Measurements from ENCODE around the gene CSTF3.
"Not testable (repeated sequence)": the region's sequence is repeated elsewhere in the genome, so short reads cannot be mapped to it uniquely, and the experiment has no call there.

CSTF3 gene

DNA sequence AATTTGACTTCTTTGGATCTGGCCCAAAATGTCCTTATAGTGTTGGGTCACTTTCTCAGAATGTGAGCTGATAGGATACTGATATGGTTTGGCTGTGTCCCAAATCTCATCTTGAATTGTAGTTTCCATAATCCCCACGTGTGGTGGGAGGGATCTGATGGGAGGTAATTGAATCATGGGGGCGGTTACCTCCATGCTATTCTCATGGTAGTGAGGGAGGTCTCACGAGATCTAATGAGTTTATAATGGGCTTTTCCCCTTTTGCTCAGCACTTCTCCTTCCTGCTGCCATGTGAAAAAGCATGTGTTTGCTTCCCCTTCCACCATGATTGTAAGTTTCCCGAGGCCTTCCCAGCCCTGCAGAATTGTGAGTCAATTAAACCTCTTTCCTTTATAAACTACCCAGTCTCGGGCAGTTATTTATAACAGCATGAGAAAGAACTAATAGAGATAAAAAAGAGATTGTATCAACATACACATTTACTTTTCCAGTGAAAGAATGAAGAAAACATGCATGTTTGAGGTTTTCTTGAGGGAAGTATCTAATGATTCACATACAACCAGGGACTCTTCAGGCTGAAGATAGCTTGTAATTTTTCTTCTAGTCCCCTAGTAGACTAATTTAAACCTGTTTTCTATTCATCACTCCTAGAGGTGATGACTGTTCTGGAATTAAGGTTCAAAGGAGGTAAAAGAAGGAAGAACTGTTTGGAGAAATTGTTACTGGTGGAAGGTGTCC is 17.3 kb upstream of the CSTF3 start:
- H3K4me3 ChIP-seq (ENCODE audit: low read depth, low read length): no peak overlapping the region
- TF ChIP-seq, protein P1, sequence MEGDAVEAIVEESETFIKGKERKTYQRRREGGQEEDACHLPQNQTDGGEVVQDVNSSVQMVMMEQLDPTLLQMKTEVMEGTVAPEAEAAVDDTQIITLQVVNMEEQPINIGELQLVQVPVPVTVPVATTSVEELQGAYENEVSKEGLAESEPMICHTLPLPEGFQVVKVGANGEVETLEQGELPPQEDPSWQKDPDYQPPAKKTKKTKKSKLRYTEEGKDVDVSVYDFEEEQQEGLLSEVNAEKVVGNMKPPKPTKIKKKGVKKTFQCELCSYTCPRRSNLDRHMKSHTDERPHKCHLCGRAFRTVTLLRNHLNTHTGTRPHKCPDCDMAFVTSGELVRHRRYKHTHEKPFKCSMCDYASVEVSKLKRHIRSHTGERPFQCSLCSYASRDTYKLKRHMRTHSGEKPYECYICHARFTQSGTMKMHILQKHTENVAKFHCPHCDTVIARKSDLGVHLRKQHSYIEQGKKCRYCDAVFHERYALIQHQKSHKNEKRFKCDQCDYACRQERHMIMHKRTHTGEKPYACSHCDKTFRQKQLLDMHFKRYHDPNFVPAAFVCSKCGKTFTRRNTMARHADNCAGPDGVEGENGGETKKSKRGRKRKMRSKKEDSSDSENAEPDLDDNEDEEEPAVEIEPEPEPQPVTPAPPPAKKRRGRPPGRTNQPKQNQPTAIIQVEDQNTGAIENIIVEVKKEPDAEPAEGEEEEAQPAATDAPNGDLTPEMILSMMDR (IDR thresholded peaks at IDR 0.05; ENCODE audit: control insufficient read depth, extremely low read depth, insufficient read depth): no peak
- no peak for DNase-seq (ENCODE audit: low read depth)

GRCh38 chr11:33177676-33178336 is 16.5 kb upstream of the CSTF3 start:
- H3K4me3 ChIP-seq (ENCODE audit: low read depth, low read length): no peak overlapping the region
- DNase-seq (ENCODE audit: low read depth): no peak
- TF ChIP-seq, protein P1 (IDR thresholded peaks at IDR 0.05; ENCODE audit: control insufficient read depth, extremely low read depth, insufficient read depth): no peak

DNA sequence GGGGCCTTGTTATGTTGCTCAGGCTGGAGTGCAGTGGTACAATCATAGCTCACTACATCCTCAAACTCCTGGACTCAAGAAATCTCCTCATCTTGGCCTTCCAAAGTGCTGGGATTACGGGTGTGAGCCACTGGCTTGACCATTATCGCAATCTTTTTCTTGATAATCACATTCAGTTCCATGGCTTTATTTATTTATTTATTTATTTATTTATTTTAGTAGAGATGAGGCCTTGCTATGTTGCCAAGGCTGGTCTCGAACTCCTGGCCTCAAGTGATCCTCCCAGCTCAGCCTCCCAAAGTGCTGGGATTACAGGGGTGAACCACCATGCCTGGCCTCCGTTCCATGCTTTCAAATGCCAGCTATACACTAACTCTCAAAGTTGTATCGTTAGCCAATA is 15.5 kb upstream of the CSTF3 start:
- not testable (repeated sequence) for H3K4me3 ChIP-seq (ENCODE audit: low read depth, low read length); DNase-seq (ENCODE audit: low read depth)

- no peak overlapping the region for H3K4me3 ChIP-seq (ENCODE audit: low read depth, low read length)
- DNase-seq (ENCODE audit: low read depth): no peak
- TF ChIP-seq, protein P1 (IDR thresholded peaks at IDR 0.05; ENCODE audit: control insufficient read depth, extremely low read depth, insufficient read depth): no peak
Observed at GRCh38 chr11:33172996-33173395, 11.7 kb upstream of the CSTF3 start.

GRCh38 chr11:33172345-33172744 is 11.1 kb upstream of the CSTF3 start:
- no peak overlapping the region for H3K4me3 ChIP-seq (ENCODE audit: low read depth, low read length)
- no peak for DNase-seq (ENCODE audit: low read depth)
- TF ChIP-seq, protein P1 (IDR thresholded peaks at IDR 0.05; ENCODE audit: control insufficient read depth, extremely low read depth, insufficient read depth): no peak

- TF ChIP-seq, protein P1 (IDR thresholded peaks at IDR 0.05; ENCODE audit: control insufficient read depth, extremely low read depth, insufficient read depth): no peak
- no peak for DNase-seq (ENCODE audit: low read depth)
- no peak overlapping the region for H3K4me3 ChIP-seq (ENCODE audit: low read depth, low read length)
Observed at GRCh38 chr11:33171251-33171650, 10.0 kb upstream of the CSTF3 start.

DNA sequence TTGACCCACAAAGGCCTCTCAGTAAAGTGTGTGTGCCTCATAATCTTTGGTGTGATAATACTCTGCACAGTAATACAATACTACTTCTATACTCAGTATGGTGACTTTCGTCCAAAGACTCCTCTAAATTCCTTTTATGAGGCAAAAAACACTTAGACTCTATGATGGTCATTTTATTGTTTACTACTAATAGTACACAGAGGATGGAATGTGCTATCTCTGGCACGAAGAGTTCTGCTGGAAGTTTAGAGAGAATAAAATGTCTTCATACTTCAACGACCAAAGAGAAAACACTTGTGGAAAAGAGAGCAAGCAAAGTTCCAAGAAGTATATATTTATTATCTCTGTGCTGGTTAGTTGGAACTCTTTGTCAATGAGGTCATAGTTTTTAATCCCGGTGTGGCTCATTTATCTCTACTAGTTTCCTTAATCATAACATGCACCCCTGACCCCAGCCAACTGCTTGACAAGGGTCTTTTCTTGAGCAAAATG is 7.5 kb upstream of the CSTF3 start:
- TF ChIP-seq, protein P1 (IDR thresholded peaks at IDR 0.05; ENCODE audit: control insufficient read depth, extremely low read depth, insufficient read depth): no peak
- DNase-seq (ENCODE audit: low read depth): no peak
- no peak overlapping the region for H3K4me3 ChIP-seq (ENCODE audit: low read depth, low read length)
